Stimulated activated CD4-positive, alpha-beta T cell treated with anti-CD3 and anti-CD28 coated beads, Interleukin-1b, Interleukin-23, amount 100 ng/mL, for 48 hours (primary cell): Measurements from ENCODE around the gene GRAMD4.
"Not testable (repeated sequence)": the region's sequence is repeated elsewhere in the genome, so short reads cannot be mapped to it uniquely, and the experiment has no call there.

Source experiments
- DNase-seq: peaks from one replicate; pipeline ENCODE4 v3.0.0-alpha.2; 2020

The GRAMD4 gene

DNA sequence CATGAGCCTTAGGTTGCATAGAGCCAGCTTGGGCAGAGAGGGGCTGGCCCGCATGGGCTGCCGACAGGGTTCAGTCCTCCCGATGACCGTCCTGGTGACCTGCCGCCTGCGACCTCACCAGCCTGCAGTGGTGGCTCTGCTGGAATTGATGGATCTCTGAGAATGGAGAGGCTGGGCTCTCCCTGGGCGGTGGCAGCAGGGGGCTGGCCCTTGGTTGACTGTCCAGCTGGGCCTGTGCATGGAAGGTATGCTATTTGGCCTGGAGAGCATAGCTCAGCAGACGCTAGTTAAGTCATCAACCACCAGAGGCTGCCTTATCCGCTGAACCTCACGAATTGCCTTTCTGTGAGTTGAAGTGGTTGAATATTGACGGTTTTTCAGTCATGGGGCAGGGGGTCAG is 19.7 kb downstream of the GRAMD4 start:
- no peak for DNase-seq

DNA sequence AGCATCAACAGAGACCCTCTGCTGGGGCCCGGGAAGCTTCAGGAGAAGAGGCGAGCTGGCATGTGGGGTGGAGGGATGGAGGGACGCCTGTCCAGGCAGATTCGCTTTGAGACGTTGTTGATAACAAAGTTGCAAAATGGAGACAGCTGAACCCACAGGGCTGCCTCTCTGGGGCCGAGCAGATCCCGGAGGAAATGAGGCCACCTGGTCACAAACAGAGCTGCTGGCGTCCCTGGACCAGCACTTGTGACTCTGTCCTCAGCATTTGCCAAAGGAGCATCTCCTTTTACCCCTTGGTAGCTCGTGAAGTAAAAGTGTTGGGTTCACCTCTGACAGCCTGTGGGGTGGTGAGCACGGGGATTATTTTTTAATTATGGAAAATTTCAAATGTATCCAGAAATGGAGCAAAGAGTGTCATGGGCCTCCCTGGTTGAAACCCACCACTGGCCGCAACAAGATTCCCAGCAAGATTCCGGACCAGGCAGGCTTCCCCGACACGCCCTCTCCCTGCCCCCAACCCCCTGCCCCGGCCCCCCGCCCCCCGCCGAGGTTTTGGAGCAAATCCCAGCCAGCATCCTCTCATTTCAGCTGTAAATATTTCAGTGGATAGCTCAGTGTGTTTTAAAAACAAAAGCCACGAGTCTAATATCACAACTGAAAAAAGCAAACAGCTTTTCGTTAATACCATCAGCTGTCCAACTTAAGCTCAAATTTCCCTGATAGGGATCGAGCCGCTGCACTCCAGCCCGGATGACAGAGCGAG is 20.3 kb downstream of the GRAMD4 start:
- DNase-seq, result no peak

GRCh38 chr22:46641811-46642266 is 21.7 kb downstream of the GRAMD4 start:
- DNase-seq, result no peak

- not testable (repeated sequence) for DNase-seq
Observed at GRCh38 chr22:46642840-46643480, 22.8 kb downstream of the GRAMD4 start.

GRCh38 chr22:46646531-46647215 is 26.5 kb downstream of the GRAMD4 start:
- DNase-seq, result no peak

- not testable (repeated sequence) for DNase-seq
Observed at GRCh38 chr22:46648225-46648820, 28.1 kb downstream of the GRAMD4 start.

DNA sequence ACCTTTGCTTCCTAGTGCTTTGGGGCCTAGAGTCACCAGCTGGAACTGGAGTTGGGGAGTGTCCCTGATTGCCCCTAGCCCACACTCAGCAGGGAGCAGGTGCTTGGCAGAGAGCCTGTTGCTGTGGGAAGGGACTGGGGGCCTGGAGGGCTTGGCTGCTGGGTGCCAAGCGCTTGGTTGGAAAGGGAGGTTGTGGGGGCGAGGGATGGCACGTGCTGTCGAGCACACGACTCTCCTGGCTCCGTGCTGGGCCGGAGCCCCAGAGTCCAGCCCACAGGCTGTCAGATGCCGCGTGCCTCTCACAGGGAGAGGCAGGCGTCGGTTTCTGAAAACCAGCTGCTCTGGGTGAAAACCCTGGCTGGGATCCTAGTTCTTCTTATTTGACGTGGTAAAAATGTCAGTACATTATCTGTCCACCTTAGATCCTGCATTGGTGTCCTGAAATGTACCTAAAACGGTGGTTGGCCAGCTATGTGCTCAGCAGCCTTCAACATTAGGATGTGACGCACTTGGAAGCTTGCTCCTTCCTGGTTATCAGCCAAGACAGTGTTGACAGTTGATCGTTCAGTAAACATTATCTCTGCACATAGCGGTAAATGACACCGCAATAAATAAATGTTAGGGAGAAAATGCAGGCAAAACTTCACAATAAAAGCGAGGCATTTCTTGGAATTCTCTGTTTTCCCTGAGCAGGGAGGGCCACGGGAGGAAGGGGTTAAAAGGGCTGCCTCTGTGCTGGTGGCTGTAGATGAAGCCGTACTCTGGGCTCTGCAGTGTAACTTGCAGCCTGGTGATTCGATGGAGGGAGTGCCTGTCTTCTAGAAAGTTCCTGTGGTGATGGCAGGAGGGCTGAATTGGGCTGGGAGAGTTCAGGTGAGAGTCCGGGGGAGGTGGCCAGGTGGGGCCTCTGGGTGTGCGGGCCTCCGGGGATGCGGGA is 29.2 kb downstream of the GRAMD4 start:
- DNase-seq, result no peak

- DNase-seq, result no peak
Observed at GRCh38 chr22:46650078-46650810, 30.1 kb downstream of the GRAMD4 start.

DNA sequence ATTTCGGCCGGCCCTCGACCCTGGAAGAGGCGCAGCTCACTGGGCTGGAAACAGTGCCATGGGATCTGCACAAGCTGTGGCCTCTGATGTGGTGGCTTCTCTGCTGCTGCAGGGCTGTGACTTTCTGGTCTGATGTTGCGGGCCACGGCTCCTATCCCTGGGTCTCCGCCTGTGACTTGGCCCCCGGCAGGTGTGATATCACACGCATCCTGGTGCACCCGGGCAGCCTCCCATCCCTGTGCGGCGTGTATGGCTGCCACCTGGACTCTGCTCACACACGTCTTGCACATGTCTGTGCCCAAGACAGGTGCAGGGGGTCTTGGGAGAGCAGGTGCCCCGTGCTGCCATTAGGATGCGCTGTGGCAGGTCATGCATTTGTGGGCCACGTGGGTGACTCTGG is 31.1 kb downstream of the GRAMD4 start:
- no peak for DNase-seq

GRCh38 chr22:46652081-46652846 is 32.1 kb downstream of the GRAMD4 start:
- peak; percentile 22 for DNase-seq

GRCh38 chr22:46652847-46653331 is 32.7 kb downstream of the GRAMD4 start:
- no peak for DNase-seq

DNA sequence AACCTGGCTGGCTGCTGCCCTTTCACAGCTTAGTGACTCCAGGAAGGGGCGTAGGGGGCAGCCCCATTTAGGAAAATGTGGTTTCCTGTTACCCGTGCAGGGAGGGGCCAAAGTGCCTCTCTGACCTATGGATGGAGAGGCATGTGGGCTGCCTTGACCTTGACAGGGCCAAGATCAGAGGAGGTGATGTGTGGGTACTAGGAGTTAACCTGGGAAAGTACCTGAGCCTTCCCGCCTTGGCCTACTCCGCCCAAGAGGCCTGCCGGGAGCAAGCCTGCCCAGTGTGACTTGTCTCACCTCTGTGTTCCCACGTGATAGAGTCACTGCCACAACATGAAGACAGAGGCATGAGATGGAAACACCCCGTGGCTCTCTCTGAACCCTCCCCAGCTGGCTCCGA is 33.4 kb downstream of the GRAMD4 start:
- peak; percentile 57 for DNase-seq

GRCh38 chr22:46654426-46654825 is 34.2 kb downstream of the GRAMD4 start:
- DNase-seq, result no peak

DNA sequence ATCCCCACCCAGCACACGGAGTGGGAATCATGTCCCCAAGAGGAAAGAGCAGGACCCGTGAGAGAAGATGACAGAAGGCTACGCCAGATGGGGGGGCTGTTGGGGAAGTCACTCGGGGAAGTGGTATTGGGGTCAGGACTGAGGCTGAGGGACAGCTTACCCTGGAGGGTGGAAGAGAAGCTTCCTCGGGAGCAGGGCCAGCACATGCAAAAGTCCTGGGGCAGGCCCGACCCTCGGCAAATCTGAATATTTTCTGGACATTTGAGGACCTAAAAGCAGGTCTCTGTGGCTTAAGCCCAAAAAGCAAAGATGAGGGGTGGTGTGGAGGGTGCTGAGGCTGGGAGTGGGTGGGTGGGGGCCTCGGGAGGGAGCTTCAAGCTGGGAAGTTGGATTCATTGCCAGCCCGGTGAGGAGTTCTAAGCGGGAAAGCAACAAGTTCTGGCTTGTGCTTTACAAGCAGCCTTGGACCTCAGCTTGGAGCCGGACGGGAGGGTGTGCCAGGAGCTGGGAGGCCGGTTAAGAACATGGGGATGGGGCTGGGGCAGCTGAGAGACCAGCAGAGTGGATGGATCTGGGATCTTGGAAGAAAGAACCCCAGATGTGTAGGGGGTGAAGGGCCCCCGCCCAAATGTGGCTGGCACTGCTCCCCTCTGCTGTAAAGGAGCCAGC is 34.9 kb downstream of the GRAMD4 start:
- DNase-seq, result no peak

GRCh38 chr22:46655861-46656608 is 35.8 kb downstream of the GRAMD4 start:
- no peak for DNase-seq

- DNase-seq, result no peak
Observed at GRCh38 chr22:46656856-46657654, 36.9 kb downstream of the GRAMD4 start.

DNA sequence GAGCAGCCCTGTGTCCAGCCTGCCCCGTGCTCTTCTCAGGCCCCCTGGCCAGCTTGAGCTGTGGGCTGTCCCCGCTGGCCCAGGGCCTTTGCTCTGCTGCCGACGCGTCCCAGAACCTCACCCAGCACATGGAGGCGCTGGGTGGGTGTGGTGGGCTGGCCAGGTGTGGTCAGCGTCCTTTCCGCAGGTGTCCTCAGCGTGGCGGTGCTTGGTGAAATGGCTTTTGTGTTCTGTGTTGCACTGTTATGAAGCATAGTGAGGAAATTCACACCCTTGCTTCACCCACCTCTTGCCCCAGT is 37.4 kb downstream of the GRAMD4 start:
- DNase-seq, result no peak
